Fibroblast of gingiva (primary cell): ENCODE measurements around the gene PDE6D.
A peak's percentile ranks its signal among the peaks of the same experiment; 100 is the strongest.

Experiments used
- DNase-seq: peaks from one replicate; pipeline ENCODE4 v3.0.0-alpha.2; 2011; ENCODE audit warnings: low read depth

PDE6D gene

GRCh38 chr2:231707625-231707926, 73.5 kb downstream of the PDE6D start:
- DNase-seq = peak; percentile 58

- peak; percentile 99 for DNase-seq
Measured at GRCh38 chr2:231706731-231707624, 74.1 kb downstream of the PDE6D start.

DNA sequence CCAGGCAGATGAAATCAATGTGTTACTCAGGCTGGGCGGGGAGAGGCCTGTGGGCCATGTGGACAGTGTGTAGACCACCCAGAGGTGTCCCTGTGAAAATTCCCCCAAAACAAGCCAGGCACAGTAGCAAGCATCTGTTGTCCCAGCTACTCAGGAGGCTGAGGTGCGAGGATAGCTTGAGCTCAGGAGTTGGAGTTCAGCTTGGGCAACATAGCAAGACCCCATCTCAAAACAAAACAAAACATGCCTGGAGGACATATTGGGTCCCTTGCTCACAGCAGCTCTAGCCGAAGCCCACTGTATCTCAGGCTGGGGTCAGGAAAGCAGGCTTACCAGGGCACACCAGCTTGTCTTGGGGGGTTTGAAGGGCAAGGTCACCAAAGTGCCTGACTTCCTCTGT, 77.1 kb downstream of the PDE6D start:
- no peak for DNase-seq

DNA sequence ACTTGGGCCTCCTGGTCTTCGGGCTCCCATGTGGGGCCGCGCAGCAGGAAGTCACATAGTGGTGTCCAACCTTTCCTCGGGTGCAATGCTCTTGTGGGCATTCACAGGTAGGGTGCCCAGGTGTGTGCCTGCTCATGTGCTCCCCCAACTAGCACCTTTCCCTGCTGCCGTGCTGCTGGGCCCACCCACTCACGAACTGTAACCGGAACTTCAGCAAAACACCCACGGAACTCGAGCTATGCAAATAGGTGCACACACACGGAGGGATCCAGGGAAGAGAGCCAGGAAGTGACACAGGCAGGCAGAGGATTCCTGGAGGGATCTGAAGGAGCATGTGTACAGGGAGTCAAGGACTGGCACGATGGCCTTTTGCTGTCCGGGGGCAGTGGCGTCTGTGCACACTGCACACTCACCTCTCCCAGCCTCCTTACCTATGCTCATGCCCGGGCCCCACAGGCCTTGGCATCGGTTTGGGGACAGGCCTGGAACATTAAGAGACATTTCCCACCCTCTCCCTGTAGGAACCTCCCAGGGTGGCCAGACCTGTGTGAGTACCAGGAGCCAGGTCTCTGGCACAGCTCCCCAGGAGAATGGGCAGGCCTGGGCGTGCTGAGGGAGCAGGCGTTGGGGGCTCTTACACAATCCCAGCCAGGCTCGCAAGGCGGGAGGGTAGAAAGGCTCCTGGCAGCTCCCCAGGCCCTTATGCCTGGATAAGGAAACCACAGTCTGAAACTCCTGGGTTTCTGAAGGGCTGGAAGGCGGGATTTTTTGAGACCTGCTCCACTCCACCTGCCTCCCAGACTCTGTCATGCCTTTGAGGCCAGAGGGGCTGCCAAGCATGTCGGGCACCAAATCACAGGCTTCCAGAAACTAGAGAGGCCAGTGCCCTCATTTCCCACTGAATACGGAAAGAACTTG, 79.4 kb downstream of the PDE6D start:
- peak; percentile 72 for DNase-seq

- DNase-seq = peak; percentile 82
Measured at GRCh38 chr2:231699006-231699405, 82.1 kb downstream of the PDE6D start.

- peak; percentile 97 for DNase-seq
Measured at GRCh38 chr2:231696004-231696367, 85.1 kb downstream of the PDE6D start.

DNA sequence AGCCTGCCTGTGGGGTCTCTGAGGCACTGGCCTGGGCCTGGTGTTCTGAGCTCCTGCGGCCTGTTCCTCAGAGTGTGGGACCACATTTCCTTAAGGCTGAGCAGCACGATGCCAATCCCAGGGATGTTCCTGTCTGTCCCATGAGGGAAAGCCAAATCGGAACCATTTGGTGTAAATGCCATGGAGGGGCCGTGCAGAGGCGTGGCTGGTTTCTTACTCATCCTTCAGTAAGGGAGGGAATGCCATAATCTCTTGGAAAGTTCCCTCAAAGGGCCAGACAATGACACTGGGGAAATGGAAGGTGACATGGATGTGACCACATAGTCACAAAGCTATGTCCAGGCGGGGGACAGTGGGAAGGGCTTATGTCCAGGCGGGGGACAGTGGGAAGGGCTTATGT, 87.1 kb downstream of the PDE6D start:
- peak; percentile 60 for DNase-seq

- no peak for DNase-seq
Measured at GRCh38 chr2:231692847-231693246, 88.2 kb downstream of the PDE6D start.

- no peak for DNase-seq
Measured at GRCh38 chr2:231691251-231691772, 89.8 kb downstream of the PDE6D start.

DNA sequence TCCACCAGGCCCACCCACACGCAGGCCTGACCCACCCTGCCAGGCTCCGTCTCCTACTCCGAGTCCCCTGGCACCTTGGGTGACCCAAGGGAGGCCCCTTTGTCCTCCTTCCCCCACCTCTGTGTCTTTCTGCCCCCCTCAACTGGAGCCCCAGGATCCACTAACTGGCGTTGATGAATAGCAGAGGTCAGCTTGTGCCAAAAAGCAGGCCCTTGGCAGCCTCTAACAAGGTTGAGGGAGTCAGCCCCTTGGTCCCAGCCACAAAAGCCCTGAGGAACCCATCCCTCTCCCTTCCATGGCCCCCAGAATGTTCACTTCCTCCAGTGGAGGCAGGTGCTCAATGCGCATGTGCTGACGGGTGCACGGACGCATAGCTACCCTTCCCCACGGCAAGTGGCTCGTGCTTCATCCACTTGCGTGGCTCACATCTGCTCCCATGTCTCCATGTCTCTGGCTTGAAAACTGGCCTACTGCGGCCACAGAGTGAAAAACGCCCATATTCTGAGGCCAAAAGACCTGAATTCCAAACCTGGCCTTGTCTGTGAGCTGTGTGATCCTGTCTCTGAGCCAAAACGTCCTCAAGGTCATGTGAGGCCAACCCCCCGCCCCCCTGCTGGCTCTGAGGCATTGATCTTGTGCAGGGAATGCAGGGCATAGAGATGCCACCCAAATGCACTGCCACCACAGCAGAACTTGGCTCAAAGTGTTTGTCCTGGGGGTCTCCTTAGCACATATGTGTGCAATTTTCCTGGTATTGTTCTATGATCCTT, 91.8 kb downstream of the PDE6D start:
- DNase-seq = no peak

GRCh38 chr2:231688719-231689118, 92.4 kb downstream of the PDE6D start:
- no peak for DNase-seq

DNA sequence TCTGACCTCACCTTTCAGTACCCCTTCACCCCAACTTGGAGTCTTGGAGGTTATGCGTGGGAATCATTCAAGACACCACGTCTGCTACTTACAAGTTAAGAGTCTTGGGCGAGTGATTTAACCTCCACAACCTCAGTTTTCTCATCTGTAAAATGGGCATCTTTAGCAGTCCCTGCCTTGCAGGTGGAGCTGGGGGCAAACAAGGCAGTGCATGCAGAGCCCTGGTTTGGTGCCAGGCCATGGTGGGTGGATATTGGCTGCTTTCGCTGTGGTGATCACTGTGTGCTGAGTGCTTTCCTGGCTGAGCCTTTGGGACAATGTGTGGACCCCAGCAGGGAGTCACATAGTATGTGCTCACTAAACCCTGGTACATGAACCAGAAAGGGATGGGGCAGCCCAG, 93.1 kb downstream of the PDE6D start:
- no peak for DNase-seq

DNA sequence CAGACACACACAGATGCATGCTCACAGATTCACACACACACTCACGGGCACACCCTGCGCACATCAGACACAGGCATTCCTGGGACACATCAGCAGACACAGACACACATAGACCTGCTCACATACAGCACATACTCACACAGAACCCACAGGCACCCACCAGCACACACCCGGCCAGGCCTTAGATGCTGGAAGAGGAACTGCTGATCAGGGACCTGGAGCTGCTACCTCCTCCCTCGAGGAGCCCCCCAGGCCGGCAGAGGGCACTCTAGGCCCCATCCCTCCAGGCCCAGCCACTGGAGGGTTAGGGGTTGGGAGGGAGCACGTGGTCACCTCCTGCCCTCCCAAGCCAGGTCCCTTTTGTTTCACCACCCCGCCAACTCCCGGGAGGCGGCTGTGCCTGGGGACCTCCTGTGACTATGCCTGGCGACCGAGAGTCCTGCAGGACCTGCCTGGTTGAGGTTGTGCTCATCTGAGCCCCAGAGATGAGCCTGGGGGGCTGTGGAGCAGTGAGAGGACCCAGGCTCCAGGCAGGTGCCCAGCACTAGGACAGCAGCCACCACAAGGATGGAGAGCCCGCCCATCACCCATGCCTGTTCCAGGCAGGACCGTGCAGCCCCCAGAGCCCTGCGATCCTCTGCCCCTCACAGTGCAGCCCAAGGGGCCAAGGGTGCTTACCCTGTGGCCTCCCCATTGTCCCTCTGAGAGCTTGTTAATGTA, 93.8 kb downstream of the PDE6D start:
- DNase-seq = peak; percentile 36

GRCh38 chr2:231686192-231687100, 94.6 kb downstream of the PDE6D start:
- DNase-seq = no peak

GRCh38 chr2:231685349-231686191, 95.5 kb downstream of the PDE6D start:
- no peak for DNase-seq

- no peak for DNase-seq
Measured at GRCh38 chr2:231684314-231685223, 96.5 kb downstream of the PDE6D start.

GRCh38 chr2:231683292-231684235, 97.5 kb downstream of the PDE6D start:
- DNase-seq = no peak
